Astrocyte (in vitro differentiated cells and primary cell): ENCODE measurements around the gene PFDN1.

Experiments used
- CTCF ChIP-seq: IDR thresholded peaks from 2 replicates; pipeline ENCODE4 v1.5.1; 2011; ENCODE audit warnings: low read depth, mild to moderate bottlenecking, inconsistent platforms, low read length, moderate library complexity; ENCODE audit not compliant: insufficient read depth
- EZH2 ChIP-seq: IDR thresholded peaks from 2 replicates; pipeline ENCODE4 v1.6.1; 2012; ENCODE audit warnings: mild to moderate bottlenecking, low read length, inconsistent platforms; ENCODE audit not compliant: insufficient read depth

DNA sequence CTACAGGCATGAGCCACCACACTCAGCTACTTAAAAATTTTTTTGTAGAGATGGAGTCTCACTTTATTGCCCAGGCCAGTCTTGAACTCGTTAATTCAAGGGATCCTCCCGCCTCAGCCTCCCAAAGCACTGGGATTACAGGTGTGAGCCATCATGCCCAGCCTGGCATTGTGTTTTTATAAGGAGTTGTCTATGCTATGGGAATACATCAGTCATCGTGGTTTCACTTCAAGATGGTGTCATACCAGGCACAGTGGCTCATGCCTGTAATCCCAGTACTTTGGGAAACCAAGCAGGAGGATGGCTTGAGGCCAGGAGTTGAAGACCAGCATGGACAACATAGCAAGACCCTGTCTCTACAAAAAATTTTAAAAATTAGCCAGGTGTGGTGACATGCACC is 78.2 kb downstream of the PFDN1 start:
- no peak for TF ChIP-seq CTCF
- no peak for TF ChIP-seq EZH2
